Tibial nerve (tissue), 4 donors: Measurements from ENCODE around the gene C5orf52. TPM values are rescaled to one million over a fixed set of nuclear protein-coding genes. Genes with fewer than 3 reads are reported as not detected.

Source experiments
- DNase-seq, 2 donors: peaks; one replicate each; pipeline ENCODE4 v3.0.0-alpha.2; 2019; ENCODE audit warnings: low spot score in 2 of 2
- H3K27ac ChIP-seq, 4 donors: fragments of 200-600 bp; sonication (generic) in 3 of 4; one replicate each; pipeline ENCODE4 v1.5.1; 2017 to 2019; ENCODE audit warnings: mild to moderate bottlenecking in 1 of 4
- H3K27me3 ChIP-seq, 2 donors: fragments of 200-600 bp; sonication (generic) in 1 of 2; one replicate each; pipeline versions ENCODE4 v1.5.1 to v1.6.0; 2017 to 2019
- H3K36me3 ChIP-seq, 3 donors: fragments of 200-600 bp; sonication (generic); one replicate each; pipeline ENCODE4 v1.5.1; 2018 to 2019
- H3K4me1 ChIP-seq, 4 donors: fragments of 200-600 bp; sonication (generic) in 3 of 4; one replicate each; pipeline ENCODE4 v1.5.1; 2017 to 2019
- H3K4me3 ChIP-seq, 4 donors: fragments of 200-600 bp; sonication (generic) in 3 of 4; one replicate each; pipeline ENCODE4 v1.5.1; 2017 to 2019; ENCODE audit warnings: mild to moderate bottlenecking in 1 of 4, moderate library complexity in 1 of 4
- H3K9me3 ChIP-seq, 4 donors: fragments of 200-600 bp; sonication (generic) in 3 of 4; one replicate each; pipeline ENCODE4 v1.5.1; 2017 to 2019
- CTCF ChIP-seq, 5 experiments: fragments of 200-600 bp in 3 of 5; fragments of 450-650 bp in 2 of 5; sonication (generic) in 3 of 5; IDR thresholded peaks; one replicate each; pipeline ENCODE4 v1.5.1; 2016 to 2019; ENCODE audit warnings: antibody characterized with exemption in 5 of 5, mild to moderate bottlenecking in 3 of 5, moderate library complexity in 2 of 5
- EP300 ChIP-seq, 2 donors: sonication (generic); formaldehyde crosslinking; IDR thresholded peaks; one replicate each; pipeline ENCODE4 v1.6.1; 2017; ENCODE audit warnings: antibody characterized with exemption in 2 of 2, mild to moderate bottlenecking in 1 of 2
- POLR2A ChIP-seq, 2 donors: fragments of 450-650 bp; IDR thresholded peaks; one replicate each; pipeline ENCODE4 v1.6.1; 2017; ENCODE audit warnings: antibody characterized with exemption in 2 of 2, mild to moderate bottlenecking in 2 of 2, moderate library complexity in 2 of 2
- WGBS, 2 donors: methylation state at CpG; one replicate each; pipeline ENCODE4 v1.1.5; 2018; 5-methylcytosine and 5-hydroxymethylcytosine counted together
- total RNA-seq, 4 donors: library from RNA; depleted of rRNA; stranded (reverse); fragments of >200 nt; gene quantifications; one replicate each; pipeline ENCODE4 v1.1.0, GENCODE V29; 2016

The C5orf52 gene
- total RNA-seq, 4 donors from 2014 or later: not detected

GRCh38 chr5:157648275-157648990 is 22.9 kb upstream of the C5orf52 start:
- Histone ChIP-seq H3K4me3 (no peak overlapping the region), H3K27ac (no peak overlapping the region), H3K9me3 (no peaks in the 10 kb centered on the region), H3K4me1 (peaks cover 0 to 10% (median 0%) of the 10 kb centered on the region in 4 donors), H3K36me3 (no peaks in the 10 kb centered on the region), H3K27me3 (peaks cover 0 to 12% of the 10 kb centered on the region in 2 donors)
- 76 to 79% methylated on average over 7 of the region's 7 CpGs for WGBS, 2 donors
- DNase-seq: no peak
- no peak for TF ChIP-seq CTCF (IDR thresholded peaks at IDR 0.05)
- TF ChIP-seq POLR2A (IDR thresholded peaks at IDR 0.05): no peak
- TF ChIP-seq EP300 (IDR thresholded peaks at IDR 0.05): no peak

GRCh38 chr5:157649101-157649500 is 22.2 kb upstream of the C5orf52 start:
- TF ChIP-seq POLR2A (IDR thresholded peaks at IDR 0.05) (no peak), CTCF (IDR thresholded peaks at IDR 0.05) (no peak), EP300 (IDR thresholded peaks at IDR 0.05) (no peak)
- 89 to 90% methylated on average over 2 of the region's 2 CpGs for WGBS, 2 donors
- Histone ChIP-seq H3K4me3 (no peak overlapping the region), H3K27me3 (peaks cover 0 to 12% of the 10 kb centered on the region in 2 donors), H3K9me3 (no peaks in the 10 kb centered on the region), H3K4me1 (peaks cover 0 to 10% (median 0%) of the 10 kb centered on the region in 4 donors), H3K27ac (no peak overlapping the region), H3K36me3 (no peaks in the 10 kb centered on the region)
- DNase-seq: no peak

GRCh38 chr5:157650991-157651611 is 20.2 kb upstream of the C5orf52 start:
- peaks cover 0 to 10% (median 0%) of the 10 kb centered on the region in 4 donors for H3K4me1 ChIP-seq
- 72 to 75% methylated on average over 27 to 33 of the region's 33 CpGs for WGBS, 2 donors
- H3K4me3 ChIP-seq: peak overlapping the region in 3 of 4 donors; percentile 19 to 56 (median 45)
- H3K9me3 ChIP-seq: peaks cover 0 to 4% (median 0%) of the 10 kb centered on the region in 4 donors
- DNase-seq: no peak
- H3K27me3 ChIP-seq: peaks cover 0 to 12% of the 10 kb centered on the region in 2 donors
- H3K27ac ChIP-seq: no peak overlapping the region
- H3K36me3 ChIP-seq: no peaks in the 10 kb centered on the region
- no peak for TF ChIP-seq EP300 (IDR thresholded peaks at IDR 0.05)
- TF ChIP-seq CTCF (IDR thresholded peaks at IDR 0.05): no peak

- no peak for DNase-seq
Measured at GRCh38 chr5:157651623-157652376, 19.5 kb upstream of the C5orf52 start.

More at GRCh38 chr5:157651623-157652376, 19.5 kb upstream of the C5orf52 start:
- H3K4me3 ChIP-seq: peak overlapping the region; percentile 19 to 56 (median 40)
- H3K9me3 ChIP-seq: peaks cover 0 to 4% (median 0%) of the 10 kb centered on the region in 4 donors
- no peak for TF ChIP-seq POLR2A (IDR thresholded peaks at IDR 0.05)
- no peak for TF ChIP-seq EP300 (IDR thresholded peaks at IDR 0.05)
- peak in 3 of 5 experiments; percentile 23 to 34 (median 25) for TF ChIP-seq CTCF (IDR thresholded peaks at IDR 0.05)
- peak overlapping the region in 2 of 4 donors; percentile 29 to 62 for H3K27ac ChIP-seq
- no peaks in the 10 kb centered on the region for H3K36me3 ChIP-seq
- peaks cover 0 to 10% (median 0%) of the 10 kb centered on the region in 4 donors for H3K4me1 ChIP-seq
- WGBS, 2 donors: 29 to 51% methylated on average over 28 to 53 of the region's 63 CpGs
- H3K27me3 ChIP-seq: peaks cover 0 to 12% of the 10 kb centered on the region in 2 donors
